Measurements from ENCODE around the gene SNAPC5. TPM values are rescaled to one million over a fixed set of nuclear protein-coding genes. Genes with fewer than 3 reads are reported as not detected.

SNAPC5 gene
- total and polyA plus RNA-seq, 10 of the 15 experiments (the other 5 are each of a cell fraction or from before 2014, with no cell fraction given): 14.4 to 53.5 (median 36.9) TPM

DNA sequence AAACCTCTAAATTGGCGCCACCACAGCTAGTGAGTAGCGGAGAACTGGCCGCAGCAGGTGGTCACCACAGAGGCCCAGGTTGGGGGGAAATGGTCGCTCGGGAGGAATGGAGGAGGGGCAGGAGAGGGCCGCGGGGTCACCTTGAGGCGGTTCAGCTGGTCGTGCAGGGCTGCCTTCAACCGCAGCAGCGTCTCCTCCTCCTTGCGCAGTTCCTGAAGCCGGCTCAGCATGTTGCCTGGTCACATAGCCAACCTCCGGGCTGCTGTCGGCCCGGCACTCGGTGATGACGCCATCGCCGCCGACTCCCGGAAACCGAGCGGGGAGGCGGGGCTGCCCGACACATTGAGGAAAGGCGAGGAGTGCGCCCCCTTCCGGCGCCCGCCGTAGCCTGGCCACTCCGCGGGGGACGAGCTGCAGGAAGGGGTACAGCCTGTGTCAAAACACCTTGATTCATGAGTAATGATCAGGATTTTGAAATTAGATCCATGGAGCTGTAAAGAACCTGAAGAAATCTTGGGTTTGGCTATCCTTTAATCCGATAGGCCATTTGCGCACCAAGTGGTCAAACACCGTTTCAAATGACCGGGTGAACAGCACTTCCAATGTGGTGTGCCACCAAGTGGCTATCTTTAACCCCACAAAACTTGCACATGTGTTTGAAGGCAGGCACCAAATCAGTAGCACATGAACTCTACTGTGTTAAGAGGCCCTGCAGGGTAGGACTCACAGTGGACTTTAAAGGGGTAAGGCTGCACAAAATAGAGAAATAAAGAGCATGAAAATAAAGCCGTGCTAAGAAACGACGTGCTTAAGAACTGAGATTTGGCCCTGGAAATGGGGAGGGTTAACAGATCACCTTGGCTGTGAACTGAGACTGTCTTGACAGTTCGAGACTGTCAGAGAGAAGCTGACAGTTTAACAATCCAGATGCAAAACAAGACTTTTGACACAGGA, at the start of gene SNAPC5 (continued):
- TF ChIP-seq, protein P1, sequence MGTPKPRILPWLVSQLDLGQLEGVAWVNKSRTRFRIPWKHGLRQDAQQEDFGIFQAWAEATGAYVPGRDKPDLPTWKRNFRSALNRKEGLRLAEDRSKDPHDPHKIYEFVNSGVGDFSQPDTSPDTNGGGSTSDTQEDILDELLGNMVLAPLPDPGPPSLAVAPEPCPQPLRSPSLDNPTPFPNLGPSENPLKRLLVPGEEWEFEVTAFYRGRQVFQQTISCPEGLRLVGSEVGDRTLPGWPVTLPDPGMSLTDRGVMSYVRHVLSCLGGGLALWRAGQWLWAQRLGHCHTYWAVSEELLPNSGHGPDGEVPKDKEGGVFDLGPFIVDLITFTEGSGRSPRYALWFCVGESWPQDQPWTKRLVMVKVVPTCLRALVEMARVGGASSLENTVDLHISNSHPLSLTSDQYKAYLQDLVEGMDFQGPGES (IDR thresholded peaks at IDR 0.05): peak; percentile 16; the same call in 1 of the 2 replicates
- TF ChIP-seq ESRRA (IDR thresholded peaks at IDR 0.05; ENCODE audit: low read length): peak; percentile 98
- peak; percentile 66 for TF ChIP-seq POU2F2 (IDR thresholded peaks at IDR 0.05; ENCODE audit: borderline replicate concordance, low read depth, low read length)
- TF ChIP-seq NR2F1 (conservative IDR thresholded peaks at IDR 0.05): peak; percentile 71
- TF ChIP-seq HDAC6 (IDR thresholded peaks at IDR 0.05; ENCODE audit: unreplicated experiment): peak; percentile 25
- TF ChIP-seq ZZZ3 (IDR thresholded peaks at IDR 0.05; ENCODE audit: control insufficient read depth, insufficient read length, low read depth): no peak
- TF ChIP-seq DPF2 (IDR thresholded peaks at IDR 0.05): peak; percentile 40; the same call in 1 of the 2 replicates
- peak; percentile 83 for TF ChIP-seq ATF7 (IDR thresholded peaks at IDR 0.05; ENCODE audit: low read depth)
- TF ChIP-seq POLR2AphosphoS2 (IDR thresholded peaks at IDR 0.05; ENCODE audit: low read depth, low read length): peak; percentile 96
- peak; percentile 33; the same call in 1 of the 2 replicates for TF ChIP-seq TCF12 (IDR thresholded peaks at IDR 0.05; ENCODE audit: low read depth, low read length)
- TF ChIP-seq TAF1 (IDR thresholded peaks at IDR 0.05; ENCODE audit: borderline replicate concordance, low read depth, low read length): no peak
- TF ChIP-seq, protein P2, sequence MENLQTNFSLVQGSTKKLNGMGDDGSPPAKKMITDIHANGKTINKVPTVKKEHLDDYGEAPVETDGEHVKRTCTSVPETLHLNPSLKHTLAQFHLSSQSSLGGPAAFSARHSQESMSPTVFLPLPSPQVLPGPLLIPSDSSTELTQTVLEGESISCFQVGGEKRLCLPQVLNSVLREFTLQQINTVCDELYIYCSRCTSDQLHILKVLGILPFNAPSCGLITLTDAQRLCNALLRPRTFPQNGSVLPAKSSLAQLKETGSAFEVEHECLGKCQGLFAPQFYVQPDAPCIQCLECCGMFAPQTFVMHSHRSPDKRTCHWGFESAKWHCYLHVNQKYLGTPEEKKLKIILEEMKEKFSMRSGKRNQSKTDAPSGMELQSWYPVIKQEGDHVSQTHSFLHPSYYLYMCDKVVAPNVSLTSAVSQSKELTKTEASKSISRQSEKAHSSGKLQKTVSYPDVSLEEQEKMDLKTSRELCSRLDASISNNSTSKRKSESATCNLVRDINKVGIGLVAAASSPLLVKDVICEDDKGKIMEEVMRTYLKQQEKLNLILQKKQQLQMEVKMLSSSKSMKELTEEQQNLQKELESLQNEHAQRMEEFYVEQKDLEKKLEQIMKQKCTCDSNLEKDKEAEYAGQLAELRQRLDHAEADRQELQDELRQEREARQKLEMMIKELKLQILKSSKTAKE (IDR thresholded peaks at IDR 0.05; ENCODE audit: low read depth, poor library complexity, severe bottlenecking): peak; percentile 56
- TF ChIP-seq, protein P3, sequence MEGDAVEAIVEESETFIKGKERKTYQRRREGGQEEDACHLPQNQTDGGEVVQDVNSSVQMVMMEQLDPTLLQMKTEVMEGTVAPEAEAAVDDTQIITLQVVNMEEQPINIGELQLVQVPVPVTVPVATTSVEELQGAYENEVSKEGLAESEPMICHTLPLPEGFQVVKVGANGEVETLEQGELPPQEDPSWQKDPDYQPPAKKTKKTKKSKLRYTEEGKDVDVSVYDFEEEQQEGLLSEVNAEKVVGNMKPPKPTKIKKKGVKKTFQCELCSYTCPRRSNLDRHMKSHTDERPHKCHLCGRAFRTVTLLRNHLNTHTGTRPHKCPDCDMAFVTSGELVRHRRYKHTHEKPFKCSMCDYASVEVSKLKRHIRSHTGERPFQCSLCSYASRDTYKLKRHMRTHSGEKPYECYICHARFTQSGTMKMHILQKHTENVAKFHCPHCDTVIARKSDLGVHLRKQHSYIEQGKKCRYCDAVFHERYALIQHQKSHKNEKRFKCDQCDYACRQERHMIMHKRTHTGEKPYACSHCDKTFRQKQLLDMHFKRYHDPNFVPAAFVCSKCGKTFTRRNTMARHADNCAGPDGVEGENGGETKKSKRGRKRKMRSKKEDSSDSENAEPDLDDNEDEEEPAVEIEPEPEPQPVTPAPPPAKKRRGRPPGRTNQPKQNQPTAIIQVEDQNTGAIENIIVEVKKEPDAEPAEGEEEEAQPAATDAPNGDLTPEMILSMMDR (IDR thresholded peaks at IDR 0.05 in 2 of 3, conservative IDR thresholded peaks at IDR 0.05 in 1 of 3; ENCODE audit: control insufficient read depth in 2 of 3, extremely low read depth in 1 of 3, insufficient read depth in 1 of 3, low read depth in 3 of 3, low read length in 3 of 3): peak; percentile 85 to 98 (median 94)
- TF ChIP-seq, protein P4, sequence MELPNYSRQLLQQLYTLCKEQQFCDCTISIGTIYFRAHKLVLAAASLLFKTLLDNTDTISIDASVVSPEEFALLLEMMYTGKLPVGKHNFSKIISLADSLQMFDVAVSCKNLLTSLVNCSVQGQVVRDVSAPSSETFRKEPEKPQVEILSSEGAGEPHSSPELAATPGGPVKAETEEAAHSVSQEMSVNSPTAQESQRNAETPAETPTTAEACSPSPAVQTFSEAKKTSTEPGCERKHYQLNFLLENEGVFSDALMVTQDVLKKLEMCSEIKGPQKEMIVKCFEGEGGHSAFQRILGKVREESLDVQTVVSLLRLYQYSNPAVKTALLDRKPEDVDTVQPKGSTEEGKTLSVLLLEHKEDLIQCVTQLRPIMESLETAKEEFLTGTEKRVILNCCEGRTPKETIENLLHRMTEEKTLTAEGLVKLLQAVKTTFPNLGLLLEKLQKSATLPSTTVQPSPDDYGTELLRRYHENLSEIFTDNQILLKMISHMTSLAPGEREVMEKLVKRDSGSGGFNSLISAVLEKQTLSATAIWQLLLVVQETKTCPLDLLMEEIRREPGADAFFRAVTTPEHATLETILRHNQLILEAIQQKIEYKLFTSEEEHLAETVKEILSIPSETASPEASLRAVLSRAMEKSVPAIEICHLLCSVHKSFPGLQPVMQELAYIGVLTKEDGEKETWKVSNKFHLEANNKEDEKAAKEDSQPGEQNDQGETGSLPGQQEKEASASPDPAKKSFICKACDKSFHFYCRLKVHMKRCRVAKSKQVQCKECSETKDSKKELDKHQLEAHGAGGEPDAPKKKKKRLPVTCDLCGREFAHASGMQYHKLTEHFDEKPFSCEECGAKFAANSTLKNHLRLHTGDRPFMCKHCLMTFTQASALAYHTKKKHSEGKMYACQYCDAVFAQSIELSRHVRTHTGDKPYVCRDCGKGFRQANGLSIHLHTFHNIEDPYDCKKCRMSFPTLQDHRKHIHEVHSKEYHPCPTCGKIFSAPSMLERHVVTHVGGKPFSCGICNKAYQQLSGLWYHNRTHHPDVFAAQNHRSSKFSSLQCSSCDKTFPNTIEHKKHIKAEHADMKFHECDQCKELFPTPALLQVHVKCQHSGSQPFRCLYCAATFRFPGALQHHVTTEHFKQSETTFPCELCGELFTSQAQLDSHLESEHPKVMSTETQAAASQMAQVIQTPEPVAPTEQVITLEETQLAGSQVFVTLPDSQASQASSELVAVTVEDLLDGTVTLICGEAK (IDR thresholded peaks at IDR 0.05; ENCODE audit: borderline replicate concordance): peak; percentile 69; the same call in 1 of the 2 replicates
- peak; percentile 91 for TF ChIP-seq BACH1 (IDR thresholded peaks at IDR 0.05; ENCODE audit: borderline replicate concordance)
- TF ChIP-seq RUNX3 (IDR thresholded peaks at IDR 0.05; ENCODE audit: low read length): peak; percentile 66
- peak; percentile 20; the same call in 1 of the 2 replicates for TF ChIP-seq MTA2 (IDR thresholded peaks at IDR 0.05; ENCODE audit: low read depth)
- peak; percentile 17; the same call in 1 of the 2 replicates for TF ChIP-seq NRF1 (conservative IDR thresholded peaks at IDR 0.05; ENCODE audit: low read depth, low read length)
- peak; percentile 56; the same call in 1 of the 2 replicates for TF ChIP-seq GABPA (IDR thresholded peaks at IDR 0.05; ENCODE audit: low read depth)
- no peak for TF ChIP-seq ZNF384 (IDR thresholded peaks at IDR 0.05; ENCODE audit: borderline replicate concordance, low read depth, low read length)

Measured in GM12878 (cell line).